Loucy (cell line): Measurements from ENCODE around the gene CDH13.

Experiments
- H2AFZ ChIP-seq: fragments of 200-600 bp; sonication (generic); 2 replicates; pipeline ENCODE4 v1.6.0; 2016; ENCODE audit warnings: antibody characterized with exemption, mild to moderate bottlenecking, low read length, moderate library complexity
- H3F3A ChIP-seq: fragments of 200-600 bp; 2 replicates; pipeline ENCODE4 v1.6.0; 2016; ENCODE audit warnings: antibody characterized with exemption, low read depth, mild to moderate bottlenecking
- H3K27me3 ChIP-seq: fragments of 200-600 bp; sonication (generic); 2 replicates; pipeline ENCODE4 v1.6.1; 2014; ENCODE audit warnings: low read length, mild to moderate bottlenecking; ENCODE audit not compliant: insufficient read depth, poor library complexity, severe bottlenecking
- H3K36me3 ChIP-seq: fragments of 200-600 bp; sonication (generic); 2 replicates; pipeline ENCODE4 v1.6.1; 2016; ENCODE audit warnings: low read length; ENCODE audit not compliant: insufficient read depth
- H3K4me1 ChIP-seq: fragments of 200-600 bp; sonication (generic); 2 replicates; pipeline ENCODE4 v1.5.1; 2014; ENCODE audit warnings: low read length, mild to moderate bottlenecking; ENCODE audit not compliant: insufficient read depth, poor library complexity, severe bottlenecking
- H3K4me2 ChIP-seq: fragments of 200-600 bp; sonication (generic); 2 replicates; pipeline ENCODE4 v1.6.0; 2014; ENCODE audit warnings: antibody characterized with exemption, low read length, low read depth, mild to moderate bottlenecking; ENCODE audit not compliant: poor library complexity, severe bottlenecking
- H3K4me3 ChIP-seq: fragments of 200-600 bp; sonication (generic); 2 replicates; pipeline ENCODE4 v1.5.1; 2014; ENCODE audit warnings: low read length, mild to moderate bottlenecking, mixed read lengths; ENCODE audit not compliant: poor library complexity, severe bottlenecking
- H3K79me2 ChIP-seq: fragments of 200-600 bp; sonication (generic); 2 replicates; pipeline ENCODE4 v1.6.1; 2014; ENCODE audit warnings: low read length; ENCODE audit not compliant: insufficient read depth
- H3K9ac ChIP-seq: fragments of 200-600 bp; sonication (generic); 2 replicates; pipeline ENCODE4 v1.6.0; 2014; ENCODE audit warnings: mild to moderate bottlenecking, low read depth, low read length, moderate library complexity; ENCODE audit not compliant: poor library complexity, severe bottlenecking
- H3K9me2 ChIP-seq: fragments of 200-600 bp; sonication (generic); replicated peaks from 2 replicates; pipeline ENCODE4 v1.6.1; 2016; ENCODE audit warnings: low read depth, low read length, mixed read lengths
- H3K9me3 ChIP-seq: fragments of 200-600 bp; sonication (generic); 2 replicates; pipeline ENCODE4 v1.6.1; 2014; ENCODE audit warnings: mild to moderate bottlenecking, antibody characterized with exemption, low read length, low read depth; ENCODE audit not compliant: insufficient read depth
- H4K20me1 ChIP-seq: fragments of 200-600 bp; sonication (generic); 2 replicates; pipeline ENCODE4 v1.6.0; 2014; ENCODE audit warnings: antibody characterized with exemption, low read length, mild to moderate bottlenecking; ENCODE audit not compliant: insufficient read depth, poor library complexity, severe bottlenecking
- EZH2phosphoT487 ChIP-seq: fragments of 200-600 bp; IDR thresholded peaks from 2 replicates; pipeline ENCODE4 v1.6.1; 2018; ENCODE audit warnings: antibody characterized with exemption, mild to moderate bottlenecking, moderate library complexity, borderline replicate concordance
- TF ChIP-seq, protein P1 (sequence below): fragments of 200-600 bp; sonication (generic); conservative IDR thresholded peaks from 2 replicates; pipeline ENCODE4 v1.5.1; 2014; ENCODE audit warnings: mild to moderate bottlenecking, antibody characterized with exemption, low read length

Gene CDH13

DNA sequence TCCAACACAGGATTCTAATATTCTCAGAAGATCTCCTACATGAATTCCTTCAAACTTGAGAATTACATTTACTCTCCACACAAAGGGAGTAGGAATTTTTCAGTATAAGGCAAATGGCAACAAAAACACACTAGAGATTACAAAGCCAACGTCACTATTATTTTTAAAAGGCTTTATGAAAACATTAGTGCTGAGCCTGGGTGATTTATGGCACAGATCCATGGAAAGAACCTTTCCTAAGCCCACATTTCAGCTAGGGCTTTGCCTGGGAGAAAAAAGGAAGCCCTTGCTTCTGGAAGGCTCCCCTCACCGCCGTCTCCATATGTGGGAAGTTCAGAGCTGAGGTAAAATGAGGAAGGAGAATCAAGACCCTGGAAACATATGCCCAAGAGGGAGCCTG, 681.6 kb downstream of the CDH13 start:
- Histone ChIP-seq H3K4me3 (no peak overlapping the region), H3K9ac (no peak overlapping the region), H3K9me3 (no peaks in the 10 kb centered on the region), H3K4me2 (no peak overlapping the region), H3K36me3 (no peaks in the 10 kb centered on the region), H3K9me2 (no peaks in the 10 kb centered on the region), H3K79me2 (no peaks in the 10 kb centered on the region), H3F3A (no peaks in the 10 kb centered on the region), H3K4me1 (no peaks in the 10 kb centered on the region), H4K20me1 (no peaks in the 10 kb centered on the region), H3K27me3 (no peaks in the 10 kb centered on the region), H2AFZ (no peak overlapping the region)
- TF ChIP-seq EZH2phosphoT487: no peak
- TF ChIP-seq, protein P1, sequence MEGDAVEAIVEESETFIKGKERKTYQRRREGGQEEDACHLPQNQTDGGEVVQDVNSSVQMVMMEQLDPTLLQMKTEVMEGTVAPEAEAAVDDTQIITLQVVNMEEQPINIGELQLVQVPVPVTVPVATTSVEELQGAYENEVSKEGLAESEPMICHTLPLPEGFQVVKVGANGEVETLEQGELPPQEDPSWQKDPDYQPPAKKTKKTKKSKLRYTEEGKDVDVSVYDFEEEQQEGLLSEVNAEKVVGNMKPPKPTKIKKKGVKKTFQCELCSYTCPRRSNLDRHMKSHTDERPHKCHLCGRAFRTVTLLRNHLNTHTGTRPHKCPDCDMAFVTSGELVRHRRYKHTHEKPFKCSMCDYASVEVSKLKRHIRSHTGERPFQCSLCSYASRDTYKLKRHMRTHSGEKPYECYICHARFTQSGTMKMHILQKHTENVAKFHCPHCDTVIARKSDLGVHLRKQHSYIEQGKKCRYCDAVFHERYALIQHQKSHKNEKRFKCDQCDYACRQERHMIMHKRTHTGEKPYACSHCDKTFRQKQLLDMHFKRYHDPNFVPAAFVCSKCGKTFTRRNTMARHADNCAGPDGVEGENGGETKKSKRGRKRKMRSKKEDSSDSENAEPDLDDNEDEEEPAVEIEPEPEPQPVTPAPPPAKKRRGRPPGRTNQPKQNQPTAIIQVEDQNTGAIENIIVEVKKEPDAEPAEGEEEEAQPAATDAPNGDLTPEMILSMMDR: no peak

DNA sequence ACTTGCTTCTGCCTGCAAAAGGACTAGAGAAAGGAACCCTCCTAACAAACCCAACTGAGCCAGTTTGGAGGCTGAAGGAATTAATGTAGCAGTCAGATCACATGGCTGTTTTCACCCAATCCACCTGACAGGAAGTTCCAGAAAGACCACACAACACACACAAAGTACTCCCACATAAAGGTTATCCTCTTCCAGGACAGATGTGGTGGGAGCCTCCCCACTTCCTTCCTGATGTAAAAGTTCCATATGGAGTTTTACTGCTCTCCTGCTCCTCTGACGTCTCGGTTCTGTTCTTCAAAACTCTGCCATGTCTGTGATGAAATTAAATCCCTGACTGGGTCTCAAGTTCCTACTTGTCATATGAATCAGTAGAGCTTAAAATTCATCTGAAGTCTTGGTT, 684.0 kb downstream of the CDH13 start:
- Histone ChIP-seq H3K4me2 (no peak overlapping the region), H3F3A (no peaks in the 10 kb centered on the region), H3K4me1 (no peaks in the 10 kb centered on the region), H3K36me3 (no peaks in the 10 kb centered on the region), H3K27me3 (no peaks in the 10 kb centered on the region), H3K79me2 (no peaks in the 10 kb centered on the region), H2AFZ (no peak overlapping the region), H3K4me3 (no peak overlapping the region), H4K20me1 (no peaks in the 10 kb centered on the region), H3K9me2 (no peaks in the 10 kb centered on the region), H3K9me3 (no peaks in the 10 kb centered on the region), H3K9ac (no peak overlapping the region)
- TF ChIP-seq, protein P1: no peak
- TF ChIP-seq EZH2phosphoT487: no peak

DNA sequence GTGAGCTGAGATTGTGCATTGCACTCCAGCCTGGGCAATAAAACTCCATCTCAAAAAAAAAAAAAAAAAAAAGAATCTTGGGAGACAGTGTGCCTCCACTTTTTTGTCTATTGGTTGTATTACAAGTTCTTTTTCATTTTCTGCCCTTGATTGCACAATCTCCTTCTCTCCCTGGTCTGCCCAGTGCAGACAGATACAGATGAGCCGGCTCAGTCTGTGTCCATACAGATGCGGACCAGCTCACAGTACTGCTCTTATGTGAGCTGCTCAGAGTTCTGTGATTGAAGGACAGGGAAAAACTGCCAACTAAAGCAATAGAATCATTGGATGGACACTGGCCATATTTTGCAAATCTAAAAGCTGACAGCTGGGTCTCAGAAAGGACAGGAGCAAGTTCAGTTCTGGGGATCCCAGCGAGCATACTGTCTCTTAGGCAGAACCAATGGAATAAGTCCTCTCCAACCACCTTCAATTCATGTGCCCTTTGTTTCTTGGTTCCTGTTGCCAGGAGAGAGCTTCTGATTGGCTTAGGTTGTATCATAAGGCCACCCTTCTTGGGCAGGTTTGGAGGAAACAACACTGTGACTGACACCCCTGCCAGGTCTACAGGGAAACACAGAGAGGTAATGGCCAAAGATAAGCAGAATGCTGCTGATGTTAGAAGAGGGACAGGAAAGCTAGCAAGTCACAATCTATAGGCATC, 685.4 kb downstream of the CDH13 start:
- Histone ChIP-seq H4K20me1 (no peaks in the 10 kb centered on the region), H3K4me3 (no peak overlapping the region), H3K27me3 (no peaks in the 10 kb centered on the region), H3F3A (no peaks in the 10 kb centered on the region), H3K4me2 (no peak overlapping the region), H3K9me3 (no peaks in the 10 kb centered on the region), H3K9ac (no peak overlapping the region), H3K36me3 (no peaks in the 10 kb centered on the region), H2AFZ (no peak overlapping the region), H3K9me2 (no peaks in the 10 kb centered on the region), H3K79me2 (no peaks in the 10 kb centered on the region), H3K4me1 (no peaks in the 10 kb centered on the region)
- TF ChIP-seq, protein P1: no peak
